Uterus (tissue), 2 donors: ENCODE results near the gene DCLK2.

Source experiments
- POLR2A ChIP-seq, 2 donors: fragments of 450-650 bp; IDR thresholded peaks; one replicate each; pipeline ENCODE4 v1.6.1; 2016; ENCODE audit warnings: antibody characterized with exemption in 2 of 2, mild to moderate bottlenecking in 1 of 2, moderate library complexity in 1 of 2
- TF ChIP-seq, protein P1 (sequence below), 4 experiments: fragments of 200-600 bp in 2 of 4; fragments of 450-650 bp in 2 of 4; sonication (generic) in 2 of 4; IDR thresholded peaks; one replicate each; pipeline ENCODE4 v1.5.1; 2016 to 2019; ENCODE audit warnings: antibody characterized with exemption in 4 of 4, mild to moderate bottlenecking in 2 of 4, moderate library complexity in 1 of 4

DNA sequence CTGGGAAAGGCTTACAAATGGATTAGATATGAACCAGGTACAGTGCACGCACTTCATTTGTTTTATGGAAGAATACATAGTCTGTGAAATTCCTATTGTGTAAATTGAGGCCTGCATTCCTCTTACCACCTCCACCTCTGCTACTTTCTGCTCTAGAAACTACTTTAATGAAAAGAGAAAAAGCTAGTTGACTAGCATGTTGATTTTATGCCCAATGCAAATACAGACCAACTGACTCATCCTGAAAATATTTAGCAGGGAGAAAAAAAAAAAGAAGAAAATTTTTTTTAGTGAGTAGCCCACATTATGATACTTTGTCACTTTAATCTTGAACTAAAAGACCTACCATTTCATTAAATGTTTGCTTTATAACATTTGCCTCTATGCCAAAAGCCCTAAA, 41.2 kb downstream of the DCLK2 start:
- TF ChIP-seq, protein P1, sequence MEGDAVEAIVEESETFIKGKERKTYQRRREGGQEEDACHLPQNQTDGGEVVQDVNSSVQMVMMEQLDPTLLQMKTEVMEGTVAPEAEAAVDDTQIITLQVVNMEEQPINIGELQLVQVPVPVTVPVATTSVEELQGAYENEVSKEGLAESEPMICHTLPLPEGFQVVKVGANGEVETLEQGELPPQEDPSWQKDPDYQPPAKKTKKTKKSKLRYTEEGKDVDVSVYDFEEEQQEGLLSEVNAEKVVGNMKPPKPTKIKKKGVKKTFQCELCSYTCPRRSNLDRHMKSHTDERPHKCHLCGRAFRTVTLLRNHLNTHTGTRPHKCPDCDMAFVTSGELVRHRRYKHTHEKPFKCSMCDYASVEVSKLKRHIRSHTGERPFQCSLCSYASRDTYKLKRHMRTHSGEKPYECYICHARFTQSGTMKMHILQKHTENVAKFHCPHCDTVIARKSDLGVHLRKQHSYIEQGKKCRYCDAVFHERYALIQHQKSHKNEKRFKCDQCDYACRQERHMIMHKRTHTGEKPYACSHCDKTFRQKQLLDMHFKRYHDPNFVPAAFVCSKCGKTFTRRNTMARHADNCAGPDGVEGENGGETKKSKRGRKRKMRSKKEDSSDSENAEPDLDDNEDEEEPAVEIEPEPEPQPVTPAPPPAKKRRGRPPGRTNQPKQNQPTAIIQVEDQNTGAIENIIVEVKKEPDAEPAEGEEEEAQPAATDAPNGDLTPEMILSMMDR (IDR thresholded peaks at IDR 0.05): no peak
- TF ChIP-seq POLR2A (IDR thresholded peaks at IDR 0.05): no peak
